Activated B cell treated with CpG ODN at 0.5 μM for 24 hours (primary cell): ENCODE results near the gene FADS6. TPM values are rescaled to one million over a fixed set of nuclear protein-coding genes. Genes with fewer than 3 reads are reported as not detected.

Source experiments
- ATAC-seq: fragments of 200-7000 bp; cut with Tn5 transposase; one replicate; pipeline ENCODE4 v1.10.0; 2021; ENCODE audit warnings: low read depth, mild to moderate bottlenecking, moderate library complexity
- CTCF ChIA-PET: fragments of 350-600 bp; sonication (Branson Sonifier 250); formaldehyde crosslinking; loops from one replicate; lab custom pipeline; 2021; ENCODE audit warnings: antibody characterized with exemption; lab: Charles Lee
- POLR2A ChIA-PET: fragments of 350-600 bp; sonication (Branson Sonifier 250); formaldehyde crosslinking; loops from one replicate; lab custom pipeline; 2021; ENCODE audit warnings: antibody characterized with exemption; lab: Charles Lee
- DNase-seq: peaks from one replicate; pipeline ENCODE4 v3.0.0; 2022
- H3K27ac Mint-ChIP-seq: one replicate; pipeline ENCODE4 v1.8.0; 2020; ENCODE audit warnings: mixed read lengths
- H3K27me3 Mint-ChIP-seq: one replicate; pipeline ENCODE4 v1.8.0; 2021; ENCODE audit warnings: mixed read lengths
- H3K36me3 Mint-ChIP-seq: one replicate; pipeline ENCODE4 v1.8.0; 2021; ENCODE audit warnings: low read depth, mixed read lengths
- H3K4me1 Mint-ChIP-seq: one replicate; pipeline ENCODE4 v1.8.0; 2021; ENCODE audit warnings: mixed read lengths
- H3K4me3 Mint-ChIP-seq: one replicate; pipeline ENCODE4 v1.8.0; 2020; ENCODE audit warnings: mild to moderate bottlenecking, mixed read lengths
- H3K9me3 Mint-ChIP-seq: one replicate; pipeline ENCODE4 v1.8.0; 2020; ENCODE audit warnings: mixed read lengths
- CTCF ChIP-seq: fragments of 200-600 bp; IDR thresholded peaks from one replicate; pipeline ENCODE4 v1.8.0; 2022; ENCODE audit warnings: antibody characterized with exemption, mild to moderate bottlenecking
- intact Hi-C: fragments of 100-400 bp; cut with micrococcal nuclease; formaldehyde crosslinking; loops from one replicate; pipeline ENCODE4 v1.15.1; 2024
- total RNA-seq: library from RNA; stranded (reverse); gene quantifications from 2 replicates; pipeline ENCODE4 v1.2.3, GENCODE V29; 2022

The FADS6 gene
- total RNA-seq, 1 donor from 2014 or later = not detected

- H3K4me1 Mint-ChIP-seq = no peaks in the 10 kb centered on the region
- peaks cover 29% of the 10 kb centered on the region for H3K27me3 Mint-ChIP-seq
- DNase-seq (no peak), ATAC-seq (no peak)
- no peak overlapping the region for H3K4me3 Mint-ChIP-seq
- H3K36me3 Mint-ChIP-seq = no peaks in the 10 kb centered on the region
- TF ChIP-seq CTCF = no peak
- no peak overlapping the region for H3K27ac Mint-ChIP-seq
- no peaks in the 10 kb centered on the region for H3K9me3 Mint-ChIP-seq
- intact Hi-C loops = no loop called here
- ChIA-PET CTCF (no interaction called here), POLR2A (no interaction called here)
Observed at GRCh38 chr17:74883241-74883745, 10.1 kb downstream of the FADS6 start.

- H3K27me3 Mint-ChIP-seq = peaks cover 29% of the 10 kb centered on the region
- no peak overlapping the region for H3K27ac Mint-ChIP-seq
- no peak for ATAC-seq
- H3K36me3 Mint-ChIP-seq = no peaks in the 10 kb centered on the region
- H3K4me3 Mint-ChIP-seq = no peak overlapping the region
- CTCF ChIA-PET = no interaction called here
- no peak for DNase-seq
- H3K9me3 Mint-ChIP-seq = no peaks in the 10 kb centered on the region
- intact Hi-C loops = no loop called here
- no peaks in the 10 kb centered on the region for H3K4me1 Mint-ChIP-seq
- POLR2A ChIA-PET = no interaction called here
- no peak for TF ChIP-seq CTCF
Observed at GRCh38 chr17:74882517-74883240, 10.8 kb downstream of the FADS6 start.

DNA sequence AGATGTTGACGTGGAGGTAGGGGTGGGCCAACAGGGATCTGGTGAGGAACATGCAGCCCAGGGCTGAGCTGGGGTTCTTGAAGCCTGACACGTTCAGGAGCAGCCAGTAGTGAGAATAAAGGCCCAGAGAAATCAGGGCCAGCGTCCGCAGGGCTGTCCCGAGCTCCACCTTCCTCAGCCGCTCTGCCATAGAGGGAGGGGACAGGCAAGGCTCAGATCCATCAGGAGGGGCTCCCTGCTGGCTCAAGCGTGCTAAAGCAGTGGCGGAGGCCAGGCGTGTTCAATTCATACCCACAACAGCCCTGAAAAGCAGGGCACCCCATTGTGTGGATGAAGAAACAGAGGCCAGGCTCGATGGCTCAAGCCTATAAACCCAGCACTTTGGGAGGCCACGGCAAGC, 12.4 kb downstream of the FADS6 start:
- POLR2A ChIA-PET = no interaction called here
- H3K27ac Mint-ChIP-seq = no peak overlapping the region

GRCh38 chr17:74879308-74879707, 14.1 kb downstream of the FADS6 start:
- no peak overlapping the region for H3K4me3 Mint-ChIP-seq
- H3K36me3 Mint-ChIP-seq = no peaks in the 10 kb centered on the region
- ChIA-PET CTCF (no interaction called here), POLR2A (interaction anchor here (0.7 kb wide), 1 partner anchor 60 kb away, joined by 8 read pairs; no protein-coding TSS in a partner anchor)
- H3K4me1 Mint-ChIP-seq = no peaks in the 10 kb centered on the region
- no peak overlapping the region for H3K27ac Mint-ChIP-seq
- H3K27me3 Mint-ChIP-seq = peaks cover 10% of the 10 kb centered on the region
- intact Hi-C loops = no loop called here
- no peak for TF ChIP-seq CTCF
- DNase-seq (no peak), ATAC-seq (no peak)
- no peaks in the 10 kb centered on the region for H3K9me3 Mint-ChIP-seq

More for the DNA sequence above, 12.4 kb downstream of the FADS6 start:
- H3K36me3 Mint-ChIP-seq = no peaks in the 10 kb centered on the region
- no peak for DNase-seq
- no peak overlapping the region for H3K4me3 Mint-ChIP-seq
- no peaks in the 10 kb centered on the region for H3K4me1 Mint-ChIP-seq
- H3K27me3 Mint-ChIP-seq = peaks cover 22% of the 10 kb centered on the region
- ATAC-seq = no peak
- TF ChIP-seq CTCF = no peak
- intact Hi-C loops = no loop called here
- no peaks in the 10 kb centered on the region for H3K9me3 Mint-ChIP-seq
- CTCF ChIA-PET = interaction anchor here (1.0 kb wide), 1 partner anchor 16 kb away, joined by 3 read pairs; no protein-coding TSS in a partner anchor

DNA sequence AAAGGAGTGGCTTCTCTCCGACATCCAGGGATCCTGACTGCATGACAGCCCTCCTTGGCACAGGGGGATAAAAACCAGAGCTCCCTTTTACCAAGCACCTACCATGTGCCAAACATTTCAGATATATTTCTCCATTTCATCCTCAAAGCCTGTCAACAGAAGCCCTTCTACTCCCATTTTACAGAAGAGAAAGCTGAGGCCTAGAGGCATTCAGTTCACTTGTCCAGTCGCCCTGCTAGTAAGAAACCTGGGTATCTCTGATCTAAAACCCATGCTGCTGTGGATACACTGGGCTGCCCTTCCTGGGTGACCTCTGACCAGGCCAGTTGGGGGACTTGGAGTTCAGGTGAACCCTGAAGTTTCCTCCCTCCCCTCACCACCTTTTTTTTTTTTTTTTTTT, 14.8 kb downstream of the FADS6 start:
- ChIA-PET CTCF (interaction anchor here (1.2 kb wide), 1 partner anchor 88 kb away, joined by 3 read pairs; no protein-coding TSS in a partner anchor), POLR2A (interaction anchor here (0.7 kb wide), 1 partner anchor 60 kb away, joined by 8 read pairs; no protein-coding TSS in a partner anchor)
- no peak for TF ChIP-seq CTCF
- DNase-seq (no peak), ATAC-seq (no peak)
- peaks cover 7% of the 10 kb centered on the region for H3K27me3 Mint-ChIP-seq
- no peaks in the 10 kb centered on the region for H3K36me3 Mint-ChIP-seq
- H3K27ac Mint-ChIP-seq = no peak overlapping the region
- H3K9me3 Mint-ChIP-seq = no peaks in the 10 kb centered on the region
- no peak overlapping the region for H3K4me3 Mint-ChIP-seq
- H3K4me1 Mint-ChIP-seq = peaks cover 5% of the 10 kb centered on the region
- intact Hi-C loops = no loop called here
